Nucleus accumbens (tissue), 56 donors: ENCODE data around the gene NCL.
"Not testable (repeated sequence)": the region's sequence is repeated elsewhere in the genome, so short reads cannot be mapped to it uniquely, and the experiment has no call there.

ENCODE experiments used
- DNase-seq, 56 donors: peaks; one replicate each; lab custom pipeline; 2025; lab: John Stamatoyannopoulos, UW

The NCL gene

GRCh38 chr2:231470246-231470900 lies 6.1 kb upstream of the NCL start:
- DNase-seq = no peak

- no peak for DNase-seq
Observed at GRCh38 chr2:231469583-231469950, 5.3 kb upstream of the NCL start.

DNA sequence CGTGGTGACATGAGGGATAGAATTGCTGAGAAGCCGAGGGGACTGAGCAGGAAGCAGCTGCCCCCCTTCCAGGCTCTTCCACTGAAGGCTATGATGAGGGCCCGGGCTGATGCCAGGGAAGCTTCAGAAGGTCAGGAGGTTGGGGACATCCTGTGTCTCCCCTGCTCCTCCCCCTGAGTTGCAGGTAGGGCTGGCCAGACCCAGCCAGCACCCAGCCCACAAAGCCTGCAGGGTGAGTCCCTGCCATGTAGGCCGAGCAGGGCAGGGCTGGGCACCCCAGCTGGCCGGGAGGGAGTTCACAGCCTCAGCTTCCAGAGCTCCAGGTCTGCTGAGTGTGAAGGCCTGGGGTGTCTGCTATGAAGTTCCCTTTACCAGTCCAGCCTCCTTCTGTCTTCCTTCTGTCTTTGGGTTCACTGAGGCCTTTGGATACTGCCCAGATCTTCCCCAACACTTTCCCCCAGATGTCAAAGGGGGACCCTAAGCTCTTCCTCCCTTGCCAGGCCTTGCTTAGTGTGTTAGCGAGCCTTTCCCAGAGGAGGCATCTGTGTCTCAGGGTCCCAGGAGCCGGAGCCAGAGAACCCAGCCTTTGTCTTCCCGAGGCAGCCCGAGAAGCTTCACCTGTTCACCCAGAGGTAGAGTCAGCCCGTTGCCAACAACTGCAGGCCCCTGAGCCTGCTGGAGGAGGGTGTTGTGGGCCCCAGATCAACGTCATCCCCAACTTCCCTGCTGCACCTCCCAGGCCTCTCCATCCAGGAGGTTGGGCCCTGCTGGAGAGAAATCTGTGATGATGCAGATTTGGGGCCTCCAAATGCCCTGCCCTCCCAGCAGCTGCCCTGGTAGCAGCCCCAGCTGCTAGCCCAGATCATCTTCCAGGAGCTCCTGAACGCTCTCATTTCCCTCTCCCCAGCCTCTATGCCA lies 3.6 kb upstream of the NCL start:
- no peak for DNase-seq

DNA sequence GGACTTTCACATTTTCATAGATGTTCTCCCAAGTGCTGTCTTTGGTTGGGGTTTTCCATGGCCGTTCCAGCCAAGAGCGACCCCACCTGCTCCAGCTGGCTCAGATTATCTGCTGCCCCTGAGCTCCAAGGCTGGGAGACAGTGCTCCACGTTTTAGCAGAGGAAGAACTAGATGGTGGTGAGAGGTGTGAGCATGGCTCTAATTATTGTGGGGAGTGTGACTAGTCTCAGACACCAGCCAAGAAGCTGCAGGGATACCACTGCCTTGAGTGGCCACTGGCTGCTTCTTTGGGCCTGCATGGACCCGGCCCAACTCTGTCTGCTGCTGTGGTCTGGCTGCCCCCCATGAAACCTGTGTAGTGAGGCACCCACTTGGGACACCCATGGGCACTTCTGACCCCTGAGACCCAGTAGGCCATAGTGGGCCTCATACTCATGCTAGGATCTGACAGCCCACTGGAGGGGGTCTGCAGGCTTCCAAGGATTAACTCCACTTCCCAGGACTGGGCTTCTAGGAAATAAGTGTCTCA lies 2.8 kb upstream of the NCL start:
- DNase-seq = no peak

- DNase-seq = peak in 55 of 56 donors; percentile 73 to 99 (median 96)
Observed at GRCh38 chr2:231464576-231465540, 574 bp upstream of the NCL start.

DNA sequence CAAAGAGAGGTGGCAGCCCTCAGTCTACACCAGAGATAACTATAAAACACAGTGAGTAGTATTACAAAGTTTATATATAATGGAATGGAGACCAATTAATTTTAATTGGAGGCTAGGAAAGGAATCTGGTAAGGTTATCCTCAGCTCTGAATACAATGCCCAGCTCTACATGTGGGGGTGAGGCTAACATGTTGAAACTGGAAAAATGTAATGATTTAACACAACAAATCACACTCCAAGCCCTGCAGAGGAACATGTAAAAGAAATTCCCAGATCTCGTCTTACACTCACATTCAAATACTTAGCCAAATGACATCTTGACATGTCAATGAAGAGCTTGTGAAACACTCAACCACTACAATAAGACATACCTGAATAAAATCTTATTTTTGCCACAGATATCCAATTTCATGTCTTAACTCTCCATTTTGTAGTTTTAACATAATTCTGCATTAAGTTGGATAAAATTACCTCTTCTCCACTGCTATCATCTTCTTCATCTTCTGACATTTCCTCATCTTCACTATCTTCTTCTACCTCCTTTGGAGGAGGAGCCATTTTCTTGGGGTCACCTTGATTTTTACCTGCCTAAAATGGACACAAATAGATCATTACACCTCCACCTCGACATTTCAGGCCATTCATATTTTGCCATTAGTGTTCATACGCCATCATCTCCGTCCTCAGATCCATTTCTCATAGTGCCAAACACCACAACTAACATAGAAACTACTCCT lies 1.4 kb downstream of the NCL start:
- DNase-seq = no peak

- no peak for DNase-seq
Observed at GRCh38 chr2:231461516-231461971, 2.7 kb downstream of the NCL start.

GRCh38 chr2:231460841-231461240 lies 3.4 kb downstream of the NCL start:
- not testable (repeated sequence) for DNase-seq

- DNase-seq = no peak
Observed at GRCh38 chr2:231460073-231460835, 4.0 kb downstream of the NCL start.

- no peak for DNase-seq
Observed at GRCh38 chr2:231458368-231458767, 5.9 kb downstream of the NCL start.

DNA sequence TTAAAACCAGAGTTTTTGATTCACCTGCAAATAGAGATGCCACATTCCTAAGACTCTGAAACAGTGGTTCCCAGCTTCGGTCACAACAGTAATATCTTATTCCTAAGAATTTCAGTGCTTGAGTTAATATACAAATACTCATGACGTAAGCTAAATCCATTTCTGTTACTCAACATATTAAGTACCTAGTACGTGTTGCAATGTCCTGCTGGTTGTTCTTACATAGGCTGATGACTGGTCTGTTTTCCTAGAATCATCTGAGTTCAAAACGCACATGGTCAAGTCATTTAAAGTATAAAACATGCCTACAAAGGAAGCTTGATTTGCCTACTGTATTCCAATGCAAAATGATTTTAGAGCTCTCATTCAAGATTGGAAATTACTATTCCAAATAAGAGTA lies 7.2 kb downstream of the NCL start:
- DNase-seq = no peak

GRCh38 chr2:231456295-231457004 lies 7.8 kb downstream of the NCL start:
- no peak for DNase-seq

- DNase-seq = no peak
Observed at GRCh38 chr2:231455890-231456289, 8.4 kb downstream of the NCL start.

GRCh38 chr2:231455222-231455621 lies 9.1 kb downstream of the NCL start:
- no peak for DNase-seq

DNA sequence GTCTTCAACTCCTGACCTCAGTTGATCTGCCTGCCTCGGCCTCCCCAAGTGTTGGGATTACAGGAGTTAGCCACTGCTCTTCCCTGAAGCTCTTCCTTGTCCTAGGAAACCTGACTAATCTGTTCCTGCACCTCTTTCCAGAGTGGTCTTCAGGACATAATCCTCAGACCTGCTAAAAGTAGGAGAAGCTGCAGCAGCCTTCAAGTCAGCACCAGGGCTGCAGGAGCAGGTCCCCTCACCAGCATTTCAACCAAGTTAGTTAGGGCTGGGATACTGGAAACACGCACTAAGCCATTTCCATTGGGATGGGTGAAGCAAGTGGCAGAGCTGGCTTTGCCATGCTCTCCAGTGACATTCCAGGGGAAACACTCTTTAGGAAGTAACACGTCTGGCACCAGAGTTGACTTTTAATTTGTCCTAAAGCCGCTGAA lies 9.9 kb downstream of the NCL start:
- no peak for DNase-seq

DNA sequence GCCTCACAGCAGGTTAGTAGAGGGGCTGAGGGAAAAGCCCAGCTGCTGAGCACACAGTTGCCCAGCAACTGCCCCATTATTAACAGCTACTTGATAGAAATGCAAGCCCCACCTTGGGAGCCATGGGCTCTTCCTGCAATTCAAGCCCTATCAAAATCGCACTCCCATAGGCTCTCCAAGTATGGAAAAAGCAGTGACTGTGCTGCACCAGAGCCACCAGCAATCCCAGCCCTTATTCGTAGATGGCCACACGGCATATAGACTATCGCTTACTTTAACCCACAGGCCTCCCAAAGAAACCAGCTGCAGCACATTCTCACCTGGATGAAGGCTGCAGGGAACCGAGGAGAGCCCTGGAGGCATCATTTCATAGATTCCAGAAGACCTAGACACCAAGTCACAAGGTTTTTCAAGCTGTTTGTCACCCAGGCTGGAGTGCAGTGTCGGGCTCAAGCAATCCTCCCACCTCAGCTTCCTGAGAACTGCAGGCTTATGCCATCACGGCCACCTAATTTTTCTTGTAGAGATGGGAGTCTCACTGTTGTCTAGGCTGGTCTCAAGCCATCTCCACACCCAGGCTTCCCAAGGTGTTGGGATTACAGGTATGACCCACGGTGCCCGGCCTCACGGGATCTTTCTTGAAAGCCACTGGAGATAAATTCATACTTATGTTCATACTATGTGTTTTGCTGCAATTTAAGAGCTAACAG lies 11.3 kb downstream of the NCL start:
- DNase-seq = no peak

- DNase-seq = no peak
Observed at GRCh38 chr2:231450548-231450989, 13.7 kb downstream of the NCL start.
